GM23338 (cell line): ENCODE data around the gene BEX1. TPM values are rescaled to one million over a fixed set of nuclear protein-coding genes. Genes with fewer than 3 reads are reported as not detected.
"Not testable (repeated sequence)": the region's sequence is repeated elsewhere in the genome, so short reads cannot be mapped to it uniquely, and the experiment has no call there.

Experiments
- ATAC-seq: fragments of 200-7000 bp; cut with Tn5 transposase; 3 replicates; pipeline ENCODE4 v1.9.1; 2020
- DNase-seq: peaks from one replicate; pipeline ENCODE4 v3.0.0-alpha.2; 2015; ENCODE audit warnings: low spot score
- H2AFZ ChIP-seq: fragments of 200-600 bp; sonication (generic); 2 replicates; pipeline ENCODE4 v1.8.0; 2016; ENCODE audit warnings: antibody characterized with exemption, mild to moderate bottlenecking, moderate library complexity
- H3F3A ChIP-seq: fragments of 200-600 bp; sonication (generic); replicated peaks from 2 replicates; pipeline ENCODE4 v1.8.0; 2017; ENCODE audit warnings: antibody characterized with exemption, mixed run types, low read depth
- H3K27ac ChIP-seq: fragments of 200-600 bp; sonication (generic); 2 replicates; pipeline ENCODE4 v1.6.1; 2016; ENCODE audit warnings: low read depth
- H3K27me3 ChIP-seq: fragments of 200-600 bp; sonication (generic); 2 replicates; pipeline ENCODE4 v1.8.0; 2016; ENCODE audit warnings: mild to moderate bottlenecking, mixed run types, moderate library complexity; ENCODE audit not compliant: insufficient read depth
- H3K36me3 ChIP-seq: fragments of 200-600 bp; sonication (generic); 2 replicates; pipeline ENCODE4 v1.8.0; 2016; ENCODE audit warnings: mild to moderate bottlenecking; ENCODE audit not compliant: insufficient read depth
- H3K4me1 ChIP-seq: fragments of 200-600 bp; sonication (generic); 2 replicates; pipeline ENCODE4 v1.8.0; 2016; ENCODE audit warnings: mild to moderate bottlenecking, moderate library complexity; ENCODE audit not compliant: insufficient read depth
- H3K4me2 ChIP-seq: fragments of 200-600 bp; sonication (generic); 2 replicates; pipeline ENCODE4 v1.7.1; 2017; ENCODE audit warnings: mixed run types
- H3K4me3 ChIP-seq: fragments of 200-600 bp; sonication (generic); 2 replicates; pipeline ENCODE4 v1.6.1; 2016; ENCODE audit warnings: mixed run types
- H3K79me2 ChIP-seq: fragments of 200-600 bp; sonication (generic); replicated peaks from 2 replicates; pipeline ENCODE4 v1.8.0; 2017; ENCODE audit warnings: mild to moderate bottlenecking; ENCODE audit not compliant: insufficient read depth
- H3K9me2 ChIP-seq: fragments of 200-600 bp; sonication (generic); 2 replicates; pipeline ENCODE4 v1.8.0; 2017; ENCODE audit not compliant: insufficient read depth
- H4K20me1 ChIP-seq: fragments of 200-600 bp; sonication (generic); replicated peaks from 2 replicates; pipeline ENCODE4 v1.8.0; 2017; ENCODE audit warnings: mild to moderate bottlenecking; ENCODE audit not compliant: insufficient read depth
- H3K27ac Mint-ChIP-seq: 2 replicates; pipeline ENCODE4 v1.8.0; 2020; ENCODE audit warnings: inconsistent platforms, mild to moderate bottlenecking, moderate library complexity, mixed read lengths
- H3K27me3 Mint-ChIP-seq: 3 replicates; pipeline ENCODE4 v1.8.0; 2022; ENCODE audit warnings: low read depth, mild to moderate bottlenecking, moderate library complexity, mixed read lengths, inconsistent platforms; ENCODE audit not compliant: insufficient read depth, poor library complexity
- H3K36me3 Mint-ChIP-seq: 3 replicates; pipeline ENCODE4 v1.8.0; 2021; ENCODE audit warnings: low read depth, mild to moderate bottlenecking, inconsistent platforms, moderate library complexity, mixed read lengths
- H3K4me1 Mint-ChIP-seq: 3 replicates; pipeline ENCODE4 v1.8.0; 2020; ENCODE audit warnings: mild to moderate bottlenecking, inconsistent platforms, mixed read lengths
- H3K4me3 Mint-ChIP-seq: 3 replicates; pipeline ENCODE4 v1.8.0; 2021; ENCODE audit warnings: moderate library complexity, mild to moderate bottlenecking, inconsistent platforms, mixed read lengths
- H3K9me3 Mint-ChIP-seq: 3 replicates; pipeline ENCODE4 v1.8.0; 2020; ENCODE audit warnings: moderate library complexity, mild to moderate bottlenecking, inconsistent platforms, mixed read lengths
- CREB1 ChIP-seq: fragments of 250-450 bp; sonication (Bioruptor Pico); IDR thresholded peaks from 2 replicates; pipeline ENCODE4 v1.5.0; 2020; ENCODE audit warnings: low read depth, mild to moderate bottlenecking, moderate library complexity
- CTCF ChIP-seq, 2 experiments: fragments of 200-600 bp in 1 of 2; sonication (generic) in 1 of 2; conservative IDR thresholded peaks; 2 replicates each; pipeline versions ENCODE4 v1.5.1 to v1.6.1; 2016 to 2017; ENCODE audit warnings: antibody characterized with exemption in 2 of 2, low read depth in 2 of 2, mild to moderate bottlenecking in 2 of 2, moderate library complexity in 1 of 2
- ETS1 ChIP-seq: IDR thresholded peaks from 2 replicates; pipeline ENCODE4 v1.6.1; 2016; ENCODE audit warnings: antibody characterized with exemption
- EZH2 ChIP-seq: fragments of 200-600 bp; sonication (generic); IDR thresholded peaks from one replicate; pipeline ENCODE4 v1.8.0; 2017; ENCODE audit warnings: antibody characterized with exemption, mild to moderate bottlenecking, low read depth; ENCODE audit not compliant: unreplicated experiment
- EZH2phosphoT487 ChIP-seq: fragments of 200-600 bp; sonication (generic); IDR thresholded peaks from one replicate; pipeline ENCODE4 v1.8.1; 2018; ENCODE audit warnings: antibody characterized with exemption; ENCODE audit not compliant: unreplicated experiment
- JUNB ChIP-seq: IDR thresholded peaks from one replicate; pipeline ENCODE4 v1.6.1; 2016; ENCODE audit warnings: antibody characterized with exemption; ENCODE audit not compliant: unreplicated experiment
- POLR2AphosphoS5 ChIP-seq: IDR thresholded peaks from 2 replicates; pipeline ENCODE4 v1.6.1; 2016; ENCODE audit warnings: antibody characterized with exemption, low read depth
- REST ChIP-seq: IDR thresholded peaks from one replicate; pipeline ENCODE4 v1.6.1; 2018; ENCODE audit warnings: antibody characterized with exemption; ENCODE audit not compliant: unreplicated experiment
- ZNF114 ChIP-seq: fragments of 250-450 bp; sonication (Bioruptor Pico); IDR thresholded peaks from 2 replicates; pipeline ENCODE4 v1.5.0; 2020; ENCODE audit warnings: mild to moderate bottlenecking, moderate library complexity
- ZNF331 ChIP-seq: fragments of 250-450 bp; sonication (Bioruptor Pico); IDR thresholded peaks from 2 replicates; pipeline ENCODE4 v1.5.0; 2020; ENCODE audit warnings: low read depth, mild to moderate bottlenecking, moderate library complexity
- ZNF462 ChIP-seq: fragments of 250-450 bp; sonication (Bioruptor Pico); IDR thresholded peaks from 2 replicates; pipeline ENCODE4 v1.5.0; 2020; ENCODE audit warnings: mild to moderate bottlenecking, moderate library complexity
- polyA plus RNA-seq: library from polyadenylated mRNA; unstranded; fragments of >200 nt; fragmentation: Nextera tagmentation; extraction: Ambion mirVana; gene quantifications from 2 replicates; pipeline ENCODE4 v1.2.1, GENCODE V29; 2016
- total RNA-seq: library from RNA; depleted of rRNA; stranded (reverse); fragments of >200 nt; shearing (Covaris generic); gene quantifications from 2 replicates; pipeline ENCODE4 v1.2.3, GENCODE V29; 2014

Gene BEX1
- total and polyA plus RNA-seq, 2 experiments from 2014 or later = 52.9 to 142 TPM

- no peak overlapping the region for H3K27ac ChIP-seq
- H3K4me2 ChIP-seq = no peak overlapping the region
- Mint-ChIP-seq H3K9me3 (peaks cover 24% of the 10 kb centered on the region), H3K4me3 (no peak overlapping the region), H3K36me3 (peaks cover 9% of the 10 kb centered on the region; the same call in 2 of the 3 replicates), H3K27me3 (peaks cover 3% of the 10 kb centered on the region), H3K4me1 (no peaks in the 10 kb centered on the region), H3K27ac (no peak overlapping the region)
- H3K27me3 ChIP-seq = no peaks in the 10 kb centered on the region
- no peak for TF ChIP-seq ZNF114 (CRISPR knock-in tag)
- no peak for TF ChIP-seq ETS1
- TF ChIP-seq EZH2 = no peak
- TF ChIP-seq REST = no peak
- no peak for TF ChIP-seq JUNB
- no peak for TF ChIP-seq CTCF (conservative IDR thresholded peaks at IDR 0.05; ENCODE audit: low read depth in 2 of 2)
- TF ChIP-seq CREB1 = no peak
- no peak for TF ChIP-seq POLR2AphosphoS5
- no peak for TF ChIP-seq ZNF331 (CRISPR knock-in tag)
- no peak for TF ChIP-seq ZNF462
- no peak for TF ChIP-seq EZH2phosphoT487
- no peak overlapping the region for H3K4me3 ChIP-seq
- DNase-seq (no peak), ATAC-seq (no peak)
- H3F3A ChIP-seq = no peaks in the 10 kb centered on the region
- H3K4me1 ChIP-seq = no peaks in the 10 kb centered on the region
- no peaks in the 10 kb centered on the region for H3K36me3 ChIP-seq
- H3K79me2 ChIP-seq = no peaks in the 10 kb centered on the region
- no peak overlapping the region for H2AFZ ChIP-seq
- no peaks in the 10 kb centered on the region for H4K20me1 ChIP-seq
- H3K9me2 ChIP-seq = no peaks in the 10 kb centered on the region
These were observed 43.9 kb upstream of the BEX1 start for GRCh38 chrX:103107836-103108235.

GRCh38 chrX:103107227-103107737 lies 43.3 kb upstream of the BEX1 start:
- not testable (repeated sequence) for DNase-seq, H3K4me1 ChIP-seq, H3K36me3 Mint-ChIP-seq, H3K4me3 ChIP-seq, H3K36me3 ChIP-seq, ATAC-seq, H3K27me3 ChIP-seq, H3K27ac ChIP-seq, H3K79me2 ChIP-seq, H3K4me2 ChIP-seq, H3K27ac Mint-ChIP-seq, H3K27me3 Mint-ChIP-seq, H3K4me1 Mint-ChIP-seq, H3F3A ChIP-seq, H4K20me1 ChIP-seq, H3K4me3 Mint-ChIP-seq, H3K9me2 ChIP-seq, H2AFZ ChIP-seq
- H3K9me3 Mint-ChIP-seq = peaks cover 24% of the 10 kb centered on the region
